Amniotic stem cell (primary cell): ENCODE data around the gene IRF2.

Source experiments
- DNase-seq: peaks from one replicate; lab custom pipeline; 2025; lab: John Stamatoyannopoulos, UW

Gene IRF2

DNA sequence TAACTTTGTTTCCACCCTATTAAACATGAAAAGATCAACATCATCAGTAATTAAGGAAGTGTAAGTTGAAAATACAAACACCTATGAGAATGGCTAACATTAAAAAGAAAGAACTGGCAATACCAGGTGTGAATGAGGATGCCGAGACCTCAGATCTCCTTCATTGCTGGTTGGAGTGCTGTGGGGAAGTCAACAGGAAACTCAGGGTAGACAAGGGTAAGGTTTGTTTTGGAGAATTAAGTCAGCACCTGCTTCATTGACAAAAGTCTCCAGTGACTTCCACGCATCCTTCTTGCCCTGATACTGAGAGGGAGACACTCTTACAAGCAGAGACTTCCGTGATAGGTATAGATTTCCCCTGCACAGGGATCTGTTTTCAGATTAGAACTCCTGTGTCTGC lies 106.1 kb downstream of the IRF2 start:
- DNase-seq: no peak

DNA sequence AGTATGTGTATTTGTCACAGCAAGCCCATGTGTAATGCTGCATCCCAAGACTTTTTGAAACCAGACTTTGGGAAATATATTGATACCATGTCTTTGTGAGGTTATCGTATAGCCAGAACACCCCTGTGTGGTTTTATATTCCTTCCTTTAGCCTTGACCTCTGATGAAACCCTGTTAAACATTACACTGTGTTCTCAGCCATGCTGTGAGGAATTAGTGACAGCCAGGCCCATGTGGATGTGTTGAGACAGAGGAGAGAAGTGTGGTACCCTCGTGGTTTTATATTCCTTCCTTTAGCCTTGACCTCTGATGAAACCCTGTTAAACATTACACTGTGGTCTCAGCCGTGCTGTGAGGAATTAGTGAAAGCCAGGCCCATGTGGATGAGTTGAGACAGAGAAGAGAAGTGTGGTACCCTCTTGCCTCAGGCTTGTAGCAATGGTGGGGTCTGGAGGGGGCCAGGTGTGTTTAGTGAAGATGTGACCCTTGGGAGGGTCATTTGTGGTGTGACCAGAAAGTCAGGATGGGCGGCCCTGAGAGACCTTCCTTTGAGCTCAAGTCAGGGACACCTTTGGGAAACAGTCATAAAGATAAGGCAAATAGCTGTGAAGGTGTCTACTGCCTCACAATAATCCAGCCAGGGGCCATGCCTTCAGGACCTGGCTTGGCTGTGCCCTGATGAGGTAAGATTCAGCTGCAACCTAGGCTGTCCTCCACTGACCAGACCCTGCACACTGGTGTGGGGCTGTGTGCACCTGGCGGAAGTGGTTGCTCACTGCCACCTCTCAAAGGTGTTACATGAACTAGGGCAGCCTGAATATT lies 110.0 kb downstream of the IRF2 start:
- no peak for DNase-seq

DNA sequence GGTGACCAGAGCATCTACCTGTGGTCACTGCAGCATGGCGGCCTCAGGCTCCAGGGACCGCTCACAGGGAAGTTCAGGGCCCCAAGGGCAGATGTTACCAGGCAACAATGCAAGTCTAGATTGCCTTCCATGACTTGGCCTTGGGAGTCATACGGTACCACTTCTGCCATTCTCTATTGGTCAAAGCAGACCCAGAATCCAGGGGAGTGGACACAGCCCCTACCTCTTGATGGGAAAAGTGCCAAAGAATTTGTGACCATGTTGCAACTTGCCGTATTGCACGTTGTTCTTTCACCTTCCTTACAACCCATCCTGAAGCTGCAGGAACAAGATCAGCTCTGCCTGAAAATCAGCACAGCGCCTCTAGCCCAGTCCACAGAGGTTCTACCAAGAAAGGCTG lies 111.1 kb downstream of the IRF2 start:
- DNase-seq: no peak

DNA sequence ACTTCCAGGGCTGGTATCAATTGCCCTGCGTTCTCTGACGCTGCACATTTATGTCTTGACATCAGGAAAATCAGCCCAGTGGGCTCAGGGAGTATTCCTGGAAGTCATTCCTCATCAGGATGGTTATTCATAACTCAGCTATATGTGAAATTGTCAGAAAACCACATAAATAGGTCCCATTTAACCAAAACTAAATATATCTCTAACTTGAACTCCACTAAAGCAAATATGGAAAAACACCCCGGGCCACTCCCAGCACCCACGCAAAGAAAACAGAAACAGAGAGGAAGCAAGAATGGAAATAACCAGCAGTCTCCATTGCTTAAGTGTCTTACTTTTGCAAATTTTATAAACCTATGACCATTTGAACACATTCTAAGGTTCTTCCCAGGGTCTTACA lies 112.0 kb downstream of the IRF2 start:
- DNase-seq: no peak

DNA sequence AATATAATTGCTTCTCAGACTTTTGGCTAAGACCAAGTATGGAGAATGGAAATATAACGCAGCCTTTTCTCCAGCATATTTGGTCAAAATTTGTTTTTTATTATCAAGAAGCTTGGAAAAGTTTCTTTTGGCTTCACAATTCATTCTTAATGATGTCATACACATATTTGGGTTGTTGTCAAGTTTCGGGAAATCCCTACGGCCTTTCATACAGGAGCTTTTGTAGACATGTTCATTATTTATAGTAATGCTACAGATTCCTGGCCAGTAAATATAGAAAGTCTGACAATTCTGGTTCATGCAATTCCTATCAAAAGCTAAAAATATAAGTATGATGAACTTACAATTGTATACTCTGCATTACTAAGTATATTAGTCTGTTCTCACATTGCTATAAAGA lies 112.9 kb downstream of the IRF2 start:
- no peak for DNase-seq

DNA sequence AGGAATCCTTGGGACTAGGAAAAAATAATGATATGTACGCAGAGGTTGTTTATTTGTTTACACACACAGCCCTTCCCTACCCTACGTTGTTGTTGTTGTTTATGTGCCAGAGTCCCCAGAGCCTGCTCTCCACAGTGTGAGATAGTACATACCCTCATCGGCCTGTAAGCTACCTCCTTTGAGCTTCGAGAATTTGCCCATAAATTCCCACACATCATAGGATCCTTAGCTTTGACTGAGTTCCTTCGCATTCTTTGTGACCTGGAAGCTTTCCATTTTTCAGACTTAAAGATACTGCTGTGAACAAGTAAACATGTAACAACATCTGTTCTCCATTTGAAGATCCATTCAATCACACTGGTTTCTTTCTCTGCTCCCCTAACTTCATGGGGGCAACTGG lies 114.5 kb downstream of the IRF2 start:
- DNase-seq: no peak

DNA sequence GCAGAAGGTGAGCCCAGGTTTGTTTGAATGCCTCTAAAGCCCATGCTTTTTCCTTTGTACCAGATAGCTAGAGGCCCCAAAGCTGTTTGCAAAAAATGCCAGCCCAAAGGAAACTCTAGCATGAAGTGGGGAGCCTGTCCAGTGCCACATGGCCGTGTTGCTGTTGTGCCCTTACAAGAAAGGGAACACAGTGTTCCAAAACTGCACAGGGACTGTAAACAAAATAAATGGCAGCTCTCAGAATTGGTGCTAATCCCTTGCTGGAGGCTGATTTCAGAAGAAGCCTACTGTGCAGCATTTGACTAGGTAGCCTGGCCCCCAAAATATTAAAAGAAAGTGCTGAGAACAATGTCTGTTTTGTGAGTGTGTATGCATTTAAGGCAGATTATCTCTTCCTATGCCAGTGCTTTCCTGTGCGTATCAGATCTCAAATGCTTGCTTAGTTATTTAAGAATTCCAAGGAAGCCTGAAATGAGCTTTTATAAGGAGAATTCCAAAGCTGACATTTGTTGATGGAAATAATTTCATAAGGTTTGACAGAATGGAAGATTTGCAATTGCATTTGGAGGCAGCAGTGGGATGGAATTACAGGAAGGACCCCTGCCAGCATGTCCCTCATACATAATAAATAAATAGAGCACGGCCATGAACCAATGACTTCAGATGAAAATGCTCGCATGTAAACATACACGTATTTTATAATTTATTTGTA lies 115.7 kb downstream of the IRF2 start:
- no peak for DNase-seq

DNA sequence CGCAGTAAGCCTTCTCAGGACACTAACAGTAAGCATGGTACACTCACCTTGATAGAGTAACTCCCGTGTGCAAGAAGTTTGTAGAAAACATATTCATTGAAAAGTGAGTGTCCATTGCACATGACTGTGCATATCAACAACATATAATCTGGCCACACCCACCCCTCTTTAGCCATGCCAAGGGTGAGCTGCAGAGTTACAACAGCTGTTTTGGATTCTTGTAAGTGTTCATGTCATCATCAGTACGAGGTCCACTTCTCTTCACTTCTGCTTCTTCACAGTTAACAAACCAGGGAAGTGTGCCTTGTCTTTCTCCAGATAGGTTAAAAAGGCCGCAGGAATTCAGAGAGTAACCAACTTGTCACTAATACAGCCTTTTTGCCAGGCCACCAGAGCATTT lies 116.6 kb downstream of the IRF2 start:
- no peak for DNase-seq

DNA sequence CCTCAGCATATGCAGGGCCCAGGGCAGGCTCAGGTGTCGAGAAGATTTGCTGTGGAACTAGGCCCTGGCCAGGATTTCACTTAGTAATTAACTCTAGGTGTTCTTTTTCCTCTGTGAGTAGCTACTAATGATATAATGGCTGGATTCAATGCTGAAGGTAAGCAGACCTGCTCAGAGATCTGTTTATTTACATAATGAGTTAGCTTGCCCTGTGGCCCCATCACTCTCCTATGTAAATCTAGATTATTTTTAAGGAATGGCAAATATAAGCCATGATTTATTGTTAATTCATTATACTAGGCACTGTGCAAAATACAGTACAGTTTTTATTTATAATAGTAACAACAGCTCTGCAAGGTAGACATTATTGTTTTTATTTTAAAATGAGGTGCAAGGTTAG lies 117.2 kb downstream of the IRF2 start:
- no peak for DNase-seq

DNA sequence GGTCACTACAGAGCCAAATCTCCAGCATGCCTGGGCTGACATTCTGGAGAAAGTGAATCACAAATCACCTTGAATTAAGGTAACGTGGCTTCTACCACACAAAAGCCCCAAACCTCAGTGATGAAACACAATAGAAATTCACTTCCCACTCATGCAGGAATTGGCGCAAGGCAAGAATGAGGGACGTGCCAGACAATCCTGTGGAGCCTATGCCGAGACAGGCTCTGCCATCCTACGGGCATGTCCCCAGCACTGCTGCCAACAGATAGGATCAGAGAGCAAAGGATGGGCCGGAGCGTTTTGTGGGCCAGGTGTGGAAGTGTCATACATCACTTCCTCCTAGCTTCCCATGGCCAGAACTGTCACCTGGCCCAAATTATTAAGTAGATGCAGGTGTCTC lies 118.0 kb downstream of the IRF2 start:
- DNase-seq: no peak

DNA sequence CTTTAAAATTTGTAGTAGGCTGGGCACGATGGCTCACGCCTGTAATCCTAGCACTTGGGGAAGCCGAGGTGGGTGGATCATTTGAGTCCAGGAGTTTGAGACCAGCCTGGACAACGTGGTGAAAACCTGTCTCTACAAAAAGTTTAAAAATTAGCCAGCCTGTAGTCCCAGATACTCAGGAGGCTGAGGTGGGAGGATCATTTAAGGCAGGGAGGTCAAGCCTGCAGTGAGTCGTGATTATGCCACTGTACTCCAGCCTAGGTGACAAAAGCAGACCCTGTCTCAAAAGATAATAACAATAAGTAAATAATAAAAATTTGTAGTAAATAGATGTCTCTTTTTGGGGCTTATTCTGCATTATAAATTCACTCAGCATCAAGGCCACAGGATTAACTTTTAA lies 118.5 kb downstream of the IRF2 start:
- DNase-seq: no peak

DNA sequence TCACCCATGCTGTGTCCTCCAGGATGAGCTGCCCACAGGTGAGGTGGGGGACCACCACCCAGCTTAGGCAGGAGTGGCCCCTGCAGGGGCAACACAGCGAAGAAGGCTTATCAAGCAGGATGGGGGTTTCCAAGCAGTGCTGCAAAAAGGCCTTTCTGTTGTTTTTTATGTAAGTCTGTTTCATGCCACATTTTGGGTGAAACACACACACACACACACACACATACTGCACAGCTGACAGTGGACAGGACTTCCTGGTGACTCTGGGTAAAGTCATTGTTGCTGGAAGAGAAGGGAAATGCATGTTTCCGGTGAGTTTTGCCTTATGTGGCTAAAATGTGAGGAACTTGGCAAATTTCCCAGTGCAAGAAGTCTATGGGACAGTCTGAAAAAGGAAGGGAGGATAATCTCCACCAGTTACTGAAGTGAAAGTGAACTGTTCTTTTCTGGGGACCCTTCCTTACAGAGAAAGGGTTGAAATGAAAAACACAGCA lies 119.2 kb downstream of the IRF2 start:
- DNase-seq: peak; percentile 34

DNA sequence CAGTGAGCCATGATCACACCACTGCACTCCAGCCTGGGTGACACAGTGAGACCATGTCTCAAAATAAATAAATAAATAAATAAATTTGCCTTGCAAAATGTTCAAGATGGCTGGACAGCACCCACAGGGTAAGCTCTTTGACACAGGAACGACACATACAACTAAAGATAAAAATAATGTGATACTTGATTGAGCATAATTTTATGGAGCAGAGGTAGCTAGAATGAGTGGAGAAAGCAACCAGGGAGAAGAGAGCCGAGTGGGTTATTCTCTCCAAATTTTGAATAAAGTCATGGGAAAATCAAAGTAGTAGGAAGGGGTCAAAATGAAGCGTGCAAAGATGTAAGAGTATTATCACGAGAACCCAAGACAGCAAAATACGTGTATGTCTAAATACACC lies 121.5 kb downstream of the IRF2 start:
- no peak for DNase-seq

DNA sequence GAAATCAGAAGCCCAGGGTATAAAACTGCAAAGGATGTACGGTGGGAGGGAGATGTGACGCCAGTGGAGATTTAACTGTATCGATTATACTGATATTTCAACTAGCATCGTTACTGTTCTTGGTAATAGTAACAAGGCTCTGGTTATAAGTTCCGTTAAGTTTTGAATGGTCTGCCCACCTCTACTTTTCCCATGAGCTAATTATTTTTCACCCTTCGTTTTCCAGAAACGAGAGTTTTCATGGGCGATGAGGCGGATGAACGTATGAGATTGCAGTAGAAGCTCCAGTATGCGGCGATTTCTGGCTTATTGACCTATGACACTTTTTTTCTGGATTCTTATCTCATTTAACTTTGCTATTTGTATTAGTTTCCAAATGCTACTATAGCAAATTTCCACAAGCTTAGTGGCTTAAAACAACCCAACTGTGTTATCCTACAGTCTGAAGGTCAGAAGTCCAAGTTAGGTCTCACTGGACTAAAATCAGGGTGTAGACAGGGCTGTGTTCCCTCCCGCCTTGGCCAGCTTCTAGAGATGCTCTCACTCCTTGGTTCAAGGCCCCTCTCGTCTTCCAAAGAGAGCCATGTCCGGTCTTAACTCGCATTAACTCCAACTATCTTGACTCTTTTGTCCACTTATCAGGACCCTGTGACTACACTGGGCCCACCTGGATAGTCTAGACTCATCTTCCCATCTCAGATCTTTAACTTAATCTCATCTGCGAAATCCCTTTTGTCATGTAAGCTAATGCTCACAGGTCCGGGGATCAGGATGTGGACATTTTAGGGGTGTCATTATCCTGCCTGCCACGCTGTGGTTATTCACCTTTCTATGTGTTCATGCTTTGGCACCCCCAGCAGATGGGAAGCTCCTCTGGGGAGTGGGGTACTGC lies 122.5 kb downstream of the IRF2 start:
- DNase-seq: no peak

DNA sequence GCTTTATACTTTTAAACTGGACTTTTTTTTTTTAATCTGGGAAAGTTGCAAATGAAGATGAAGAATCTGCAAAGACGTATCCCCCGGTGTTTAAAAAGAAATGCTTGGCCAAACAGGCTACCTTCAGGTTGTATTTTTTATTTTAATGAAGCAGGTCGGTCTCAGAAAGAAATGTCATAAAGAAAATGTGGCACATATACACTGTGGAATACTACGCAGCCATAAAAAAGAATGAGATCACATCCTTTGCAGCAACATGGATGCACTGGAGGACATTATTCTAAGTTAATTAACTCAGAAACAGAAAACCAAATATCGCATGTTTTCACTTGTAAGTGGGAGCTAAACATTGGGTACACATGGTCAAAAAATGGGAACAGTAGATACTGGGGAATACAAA lies 123.4 kb downstream of the IRF2 start:
- DNase-seq: no peak

DNA sequence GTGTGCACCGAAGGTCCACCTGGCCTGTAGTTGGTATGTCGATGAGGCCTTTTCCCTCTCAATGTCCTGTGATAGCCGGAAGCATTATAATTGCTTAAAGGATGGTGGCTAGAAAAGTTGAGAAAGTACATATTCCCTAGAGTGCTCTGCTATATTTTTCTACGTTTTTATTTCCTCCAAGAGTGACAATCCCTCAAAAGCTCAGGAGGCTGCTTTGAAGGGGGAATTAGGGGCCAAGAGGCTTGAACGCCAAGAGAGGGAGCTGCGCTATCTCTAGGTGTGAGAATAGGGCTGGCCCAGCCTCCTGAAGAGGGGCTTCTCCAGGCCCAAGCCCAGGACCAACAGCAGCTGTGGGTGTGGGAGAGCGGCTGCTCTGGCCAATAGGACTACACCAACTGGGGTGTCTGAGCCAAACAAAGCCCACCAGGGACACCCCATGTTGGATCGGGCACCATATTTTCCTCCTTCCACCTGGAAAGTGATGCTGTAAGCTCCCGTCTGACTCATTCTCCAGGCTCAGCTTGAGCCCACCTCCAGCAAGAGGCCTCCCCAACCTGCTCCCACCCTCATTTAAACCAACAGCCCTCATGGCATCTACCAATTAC lies 124.0 kb downstream of the IRF2 start:
- no peak for DNase-seq

DNA sequence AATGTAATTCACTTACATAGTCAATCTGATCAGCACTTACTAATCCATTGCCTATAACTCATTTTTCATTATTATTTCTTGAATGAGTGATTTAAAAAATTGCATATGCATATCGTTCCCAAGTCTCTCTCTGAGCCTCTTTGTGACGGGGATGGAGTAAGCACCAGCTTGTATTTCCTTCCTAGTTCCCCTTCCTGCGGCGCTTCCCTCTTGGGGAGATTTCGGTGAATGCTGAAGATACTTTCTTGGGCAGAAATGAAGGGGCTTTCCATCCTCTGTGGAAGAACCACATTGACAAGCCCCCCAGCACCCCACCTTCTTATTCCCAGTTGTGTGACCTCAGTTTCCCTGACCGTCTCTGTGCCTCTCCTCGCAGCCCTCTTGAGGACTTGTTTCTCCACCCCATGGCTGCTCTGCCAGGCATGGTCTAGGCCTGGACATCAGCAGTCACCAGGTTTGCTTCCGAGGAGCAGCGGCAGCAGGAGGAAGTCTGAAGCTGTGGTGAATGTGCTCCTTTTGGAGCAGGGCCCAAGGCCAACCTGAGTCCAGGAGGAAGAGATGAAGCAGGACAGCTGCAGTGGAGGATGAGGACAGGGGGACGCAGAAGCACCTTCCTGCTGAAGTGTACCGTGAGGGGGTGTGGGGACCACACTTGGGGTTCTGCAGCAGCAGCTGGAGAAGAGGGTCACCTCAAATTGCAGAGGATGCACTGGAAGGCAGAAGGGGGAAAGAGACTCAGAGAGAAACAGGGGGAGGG lies 124.9 kb downstream of the IRF2 start:
- DNase-seq: no peak

DNA sequence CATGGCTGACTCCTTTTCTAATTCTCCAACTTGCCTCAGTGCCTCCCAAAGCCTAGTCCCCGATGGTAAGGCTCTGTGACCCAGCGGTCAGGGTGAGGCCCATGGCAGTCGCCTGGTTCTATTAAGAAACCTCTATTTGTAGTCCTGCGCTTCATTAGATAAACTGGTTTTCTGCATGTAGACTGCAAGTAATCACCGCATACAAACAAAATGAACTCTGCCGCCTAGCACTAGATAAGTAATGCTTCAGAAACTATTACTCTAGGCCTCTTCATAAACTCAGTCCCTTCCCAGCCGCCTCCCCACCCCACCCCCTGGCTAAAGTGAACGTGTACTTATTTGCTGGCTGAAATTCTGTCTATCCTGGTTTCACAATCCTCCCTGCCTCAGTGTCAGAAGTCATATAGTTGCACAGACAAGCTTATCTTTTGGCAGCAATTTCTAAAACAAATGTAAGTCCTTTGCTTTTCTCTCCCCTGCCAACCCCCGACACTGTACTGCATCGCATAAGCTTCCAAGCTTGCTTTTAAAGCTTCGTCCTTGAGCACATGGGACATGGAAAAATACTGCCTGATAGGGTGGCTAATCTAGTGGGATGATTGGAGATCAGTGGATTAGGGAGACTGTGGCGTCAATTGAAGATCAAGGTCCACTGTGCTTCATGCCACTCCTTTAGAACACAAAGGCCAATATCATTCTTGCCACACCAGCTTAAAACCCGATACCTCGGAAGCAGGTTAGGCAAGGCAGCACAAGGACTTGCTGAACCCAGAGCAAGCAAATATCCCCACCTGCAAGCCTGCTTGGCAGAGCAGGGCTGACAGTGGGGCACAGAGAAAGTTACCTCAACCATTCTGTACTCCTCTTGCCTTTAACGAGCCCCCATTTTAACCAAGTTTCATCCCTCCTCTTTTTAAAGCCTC lies 125.8 kb downstream of the IRF2 start:
- no peak for DNase-seq

DNA sequence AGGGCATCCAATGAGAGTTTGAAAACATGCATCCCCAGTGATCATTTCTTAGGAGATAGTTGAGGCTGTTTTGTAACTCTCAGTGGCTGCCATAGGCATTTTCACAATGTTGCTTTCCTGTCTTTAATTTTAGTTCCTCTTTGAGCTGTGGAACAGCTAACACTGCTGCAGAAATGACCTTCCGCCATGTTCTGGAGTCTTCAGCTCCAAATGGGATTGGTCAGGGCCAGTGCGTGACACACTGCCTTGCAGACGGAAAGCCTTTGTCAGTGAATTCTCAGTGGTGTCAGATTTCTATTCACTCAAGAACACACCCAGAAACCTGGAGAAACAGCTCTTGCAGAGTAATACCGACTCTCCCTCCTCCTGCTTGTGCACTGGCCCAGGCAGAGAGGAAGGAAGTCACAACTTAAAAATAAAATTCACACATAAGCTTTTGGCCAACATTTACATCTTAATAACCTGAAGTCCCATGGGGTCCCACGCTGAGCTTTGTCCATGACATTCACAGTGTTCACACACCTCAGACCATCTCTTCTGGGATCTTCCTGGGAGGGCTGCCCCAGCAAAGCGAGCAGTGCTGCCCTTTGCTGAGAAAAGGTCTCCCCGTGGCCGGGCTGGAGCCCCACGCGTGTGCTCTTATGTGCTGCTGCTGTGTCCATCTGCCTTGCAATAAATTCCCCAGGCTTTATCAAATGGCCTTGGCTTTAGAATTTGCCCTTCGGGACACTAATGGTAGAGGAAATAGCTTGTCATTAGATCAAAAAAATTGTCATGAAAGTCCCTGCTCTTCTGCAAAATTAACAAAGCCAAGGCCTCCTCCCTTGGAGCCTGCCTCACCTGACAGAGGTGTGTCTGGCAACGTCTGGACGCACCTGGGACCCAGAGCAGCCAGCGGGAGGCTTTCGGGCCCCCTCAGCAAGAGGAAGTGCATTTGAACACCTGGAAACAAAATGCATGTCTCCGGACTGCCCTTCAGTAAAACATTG lies 126.8 kb downstream of the IRF2 start:
- no peak for DNase-seq
